Activated naive CD8-positive, alpha-beta T cell treated with anti-CD3 and anti-CD28 coated beads, Interleukin-2, amount 50 U/mL, for 16 hours (primary cell): Measurements from ENCODE around the gene NUMA1.

Source experiments
- DNase-seq: peaks from one replicate; pipeline ENCODE4 v3.0.0-alpha.2; 2020; ENCODE audit warnings: low read depth, low spot score

Gene NUMA1

GRCh38 chr11:72102946-72103753, 22.8 kb upstream of the NUMA1 start, which contains the start of gene LAMTOR1:
TSS of gene LAMTOR1 (minus strand) at chr11:72103297. CDS start at chr11:72103224, 73 bp downstream.
- peak; percentile 99 for DNase-seq

GRCh38 chr11:72102631-72102945, 22.2 kb upstream of the NUMA1 start:
- DNase-seq, result no peak

- DNase-seq, result no peak
Measured at GRCh38 chr11:72102162-72102561, 21.8 kb upstream of the NUMA1 start.

- no peak for DNase-seq
Measured at GRCh38 chr11:72100462-72100861, 20.1 kb upstream of the NUMA1 start.

GRCh38 chr11:72100009-72100408, 19.7 kb upstream of the NUMA1 start:
- no peak for DNase-seq

GRCh38 chr11:72098741-72099140, 18.4 kb upstream of the NUMA1 start:
- DNase-seq, result no peak

GRCh38 chr11:72091292-72091691, 10.9 kb upstream of the NUMA1 start:
- peak; percentile 25 for DNase-seq

GRCh38 chr11:72088076-72088808, 7.9 kb upstream of the NUMA1 start:
- DNase-seq, result no peak

GRCh38 chr11:72085621-72086351, 5.4 kb upstream of the NUMA1 start:
- no peak for DNase-seq

- DNase-seq, result no peak
Measured at GRCh38 chr11:72084965-72085364, 4.6 kb upstream of the NUMA1 start.

GRCh38 chr11:72084076-72084475, 3.7 kb upstream of the NUMA1 start:
- DNase-seq, result no peak

GRCh38 chr11:72083414-72083813, 3.1 kb upstream of the NUMA1 start:
- no peak for DNase-seq

- DNase-seq, result no peak
Measured at GRCh38 chr11:72081821-72082453, 1.6 kb upstream of the NUMA1 start.

- no peak for DNase-seq
Measured at GRCh38 chr11:72081184-72081644, 872 bp upstream of the NUMA1 start.

- no peak for DNase-seq
Measured at GRCh38 chr11:72079819-72080325, 470 bp downstream of the NUMA1 start.

GRCh38 chr11:72078477-72078876, 1.9 kb downstream of the NUMA1 start:
- no peak for DNase-seq

- no peak for DNase-seq
Measured at GRCh38 chr11:72075756-72076155, 4.6 kb downstream of the NUMA1 start.

- DNase-seq, result no peak
Measured at GRCh38 chr11:72075109-72075508, 5.2 kb downstream of the NUMA1 start.

- DNase-seq, result no peak
Measured at GRCh38 chr11:72072348-72072747, 8.0 kb downstream of the NUMA1 start.

- no peak for DNase-seq
Measured at GRCh38 chr11:72070491-72070890, 9.9 kb downstream of the NUMA1 start.

GRCh38 chr11:72069787-72070251, 10.5 kb downstream of the NUMA1 start:
- no peak for DNase-seq
